Gastrocnemius medialis (tissue), 4 donors: Measurements from ENCODE around the gene PCDHGA12. TPM values are rescaled to one million over a fixed set of nuclear protein-coding genes. Genes with fewer than 3 reads are reported as not detected.
A peak's percentile ranks its signal among the peaks of the same experiment; 100 is the strongest.
"Not testable (repeated sequence)": the region's sequence is repeated elsewhere in the genome, so short reads cannot be mapped to it uniquely, and the experiment has no call there.

ENCODE experiments used
- ATAC-seq, 2 donors: fragments of 150-250 bp; one replicate each; pipeline ENCODE4 v1.9.1; 2016
- DNase-seq, 2 donors: peaks; one replicate each; pipeline ENCODE4 v3.0.0-alpha.2; 2019
- H3K27ac ChIP-seq, 4 donors: fragments of 200-600 bp; sonication (generic); 1 replicate in 1 of 4; 2 replicates in 3 of 4; pipeline ENCODE4 v1.5.1; 2016 to 2018; ENCODE audit warnings: mild to moderate bottlenecking in 2 of 4, moderate library complexity in 1 of 4
- H3K27me3 ChIP-seq, 3 donors: fragments of 200-600 bp; sonication (generic) in 2 of 3; 1 replicate in 1 of 3; 2 replicates in 2 of 3; pipeline versions ENCODE4 v1.5.1 to v1.6.0; 2016 to 2019; ENCODE audit warnings: mild to moderate bottlenecking in 1 of 3, moderate library complexity in 1 of 3
- H3K36me3 ChIP-seq, 2 donors: fragments of 200-600 bp; sonication (generic) in 1 of 2; one replicate each; pipeline ENCODE4 v1.5.1; 2017 to 2018
- H3K4me1 ChIP-seq, 2 donors: fragments of 200-600 bp; sonication (generic) in 1 of 2; one replicate each; pipeline ENCODE4 v1.5.1; 2016 to 2017; ENCODE audit warnings: mild to moderate bottlenecking in 2 of 2
- H3K4me3 ChIP-seq, 4 donors: fragments of 200-600 bp; sonication (generic) in 3 of 4; 1 replicate in 1 of 4; 2 replicates in 3 of 4; pipeline ENCODE4 v1.5.1; 2016 to 2019; ENCODE audit warnings: mild to moderate bottlenecking in 2 of 4
- H3K9me3 ChIP-seq, 3 donors: fragments of 200-600 bp; sonication (generic) in 2 of 3; 1 replicate in 1 of 3; 2 replicates in 2 of 3; pipeline ENCODE4 v1.5.1; 2016 to 2019
- CTCF ChIP-seq, 5 experiments: fragments of 450-650 bp in 3 of 5; fragments of 200-600 bp in 2 of 5; sonication (generic) in 2 of 5; IDR thresholded peaks in 4 of 5; conservative IDR thresholded peaks in 1 of 5; 1 replicate in 4 of 5; 2 replicates in 1 of 5; pipeline ENCODE4 v1.5.1; 2016 to 2019; ENCODE audit warnings: antibody characterized with exemption in 5 of 5, mild to moderate bottlenecking in 3 of 5, moderate library complexity in 3 of 5
- POLR2A ChIP-seq, 2 donors: fragments of 450-650 bp; IDR thresholded peaks; one replicate each; pipeline ENCODE4 v1.6.1; 2017; ENCODE audit warnings: antibody characterized with exemption in 2 of 2, mild to moderate bottlenecking in 2 of 2, moderate library complexity in 2 of 2
- in situ Hi-C, 4 donors: fragments of 200-750 bp; cut with MboI; loops; one replicate each; pipeline versions ENCODE4 v1.15.0 to v1.8.0; 2017; ENCODE audit warnings: low sequenced_read_pairs in 4 of 4
- intact Hi-C: fragments of 100-400 bp; cut with DNase I; formaldehyde crosslinking; loops from one replicate; pipeline ENCODE4 v1.15.1; 2023; ENCODE audit warnings: low total_unique reads
- total RNA-seq, 4 donors: library from RNA; depleted of rRNA; stranded (reverse); fragments of >200 nt; gene quantifications; one replicate each; pipeline versions ENCODE4 v1.1.0 to v1.2.3, GENCODE V29; 2016

The PCDHGA12 gene
- total RNA-seq, 4 donors from 2014 or later, result 1.1 to 5.4 (median 1.7) TPM

- peak; percentile 62 to 75 for DNase-seq
- Histone ChIP-seq H3K27me3 (peaks cover 0 to 10% (median 0%) of the 10 kb centered on the region in 3 donors), H3K4me1 (peaks cover 12 to 26% of the 10 kb centered on the region in 2 donors), H3K4me3 (peak within 1 kb of the TSS; percentile 53 to 64 (median 56)), H3K27ac (peak within 1 kb of the TSS; percentile 59 to 73 (median 64)), H3K9me3 (peaks cover 0 to 16% (median 0%) of the 10 kb centered on the region in 3 donors)
- H3K36me3 ChIP-seq, result not testable (repeated sequence)
- intact Hi-C loops, result loop anchor here (2.0 kb wide), 1 partner anchor 107 kb away; no protein-coding TSS in a partner anchor
- in situ Hi-C loops, result loop anchor here in 1 of 4 donors (5.0 kb wide), 1 partner anchor 145 kb away; no protein-coding TSS in a partner anchor
- peak; percentile 74 to 89 (median 79) for TF ChIP-seq CTCF (IDR thresholded peaks at IDR 0.05 in 4 of 5, conservative IDR thresholded peaks at IDR 0.05 in 1 of 5)
- peak; percentile 75 to 81 for ATAC-seq
Observed at GRCh38 chr5:141417494-141418172, 12.7 kb upstream of the PCDHGA12 start, which contains the start of gene PCDHGB7. Gene PCDHGB7, plus strand, starts transcription at chr5:141417677. Its CDS starts 183 bp downstream, at chr5:141417860.

- ATAC-seq (no peak), DNase-seq (no peak)
- intact Hi-C loops (no loop called here), in situ Hi-C loops (loop anchor here in 1 of 4 donors (5.0 kb wide), 1 partner anchor 143 kb away; no protein-coding TSS in a partner anchor)
- H3K4me1 ChIP-seq, result peaks cover 12 to 33% of the 10 kb centered on the region in 2 donors
- TF ChIP-seq POLR2A (IDR thresholded peaks at IDR 0.05) (no peak), CTCF (IDR thresholded peaks at IDR 0.05 in 4 of 5, conservative IDR thresholded peaks at IDR 0.05 in 1 of 5) (no peak)
- no peaks in the 10 kb centered on the region for H3K36me3 ChIP-seq
- H3K9me3 ChIP-seq, result peaks cover 0 to 16% (median 0%) of the 10 kb centered on the region in 3 donors
- H3K27me3 ChIP-seq, result peaks cover 0 to 10% (median 0%) of the 10 kb centered on the region in 3 donors
- H3K4me3 ChIP-seq, result peak overlapping the region in 1 of 4 donors; percentile 53
- peak overlapping the region in 1 of 4 donors; percentile 26 for H3K27ac ChIP-seq
Observed at GRCh38 chr5:141419074-141419880, 11.0 kb upstream of the PCDHGA12 start.

- TF ChIP-seq CTCF (IDR thresholded peaks at IDR 0.05 in 4 of 5, conservative IDR thresholded peaks at IDR 0.05 in 1 of 5) (peak; percentile 49 to 71 (median 57)), POLR2A (IDR thresholded peaks at IDR 0.05) (no peak)
- intact Hi-C loops, result loop anchor here (2.0 kb wide), 1 partner anchor 138 kb away; no protein-coding TSS in a partner anchor
- ATAC-seq, result peak; percentile 54 to 63
- peaks cover 12 to 44% of the 10 kb centered on the region in 2 donors for H3K4me1 ChIP-seq
- peak within 1 kb of the TSS; percentile 48 to 56 (median 53) for H3K4me3 ChIP-seq
- in situ Hi-C loops, result loop anchor here (5.0 to 10.0 kb wide), 3 partner anchors 41 to 134 kb away; partner anchors contain the start of gene PCDHGC3 (in 1 of the 4)
- H3K27ac ChIP-seq, result peak within 1 kb of the TSS; percentile 23 to 55 (median 36)
- H3K9me3 ChIP-seq, result peaks cover 0 to 16% (median 0%) of the 10 kb centered on the region in 3 donors
- H3K36me3 ChIP-seq, result no peaks in the 10 kb centered on the region
- peaks cover 0 to 10% (median 0%) of the 10 kb centered on the region in 3 donors for H3K27me3 ChIP-seq
- peak in 1 of 2 donors; percentile 47 for DNase-seq
Observed at GRCh38 chr5:141420855-141421488, 9.3 kb upstream of the PCDHGA12 start, which contains the start of gene PCDHGA11. Gene PCDHGA11, plus strand, starts transcription at chr5:141421051. Its CDS starts 177 bp downstream, at chr5:141421228.

GRCh38 chr5:141421489-141421855 lies 8.8 kb upstream of the PCDHGA12 start:
- intact Hi-C loops, result loop anchor here (2.0 kb wide), 1 partner anchor 137 kb away; no protein-coding TSS in a partner anchor
- H3K27me3 ChIP-seq, result peaks cover 0 to 10% (median 0%) of the 10 kb centered on the region in 3 donors
- TF ChIP-seq CTCF (IDR thresholded peaks at IDR 0.05 in 4 of 5, conservative IDR thresholded peaks at IDR 0.05 in 1 of 5), result no peak
- TF ChIP-seq POLR2A (IDR thresholded peaks at IDR 0.05), result no peak
- in situ Hi-C loops, result loop anchor here (5.0 to 10.0 kb wide), 3 partner anchors 41 to 133 kb away; partner anchors contain the start of gene PCDHGC3 (in 1 of the 4)
- peak overlapping the region; percentile 48 to 56 (median 53) for H3K4me3 ChIP-seq
- DNase-seq, result no peak
- peaks cover 0 to 16% (median 0%) of the 10 kb centered on the region in 3 donors for H3K9me3 ChIP-seq
- no peak for ATAC-seq
- peak overlapping the region; percentile 23 to 55 (median 36) for H3K27ac ChIP-seq
- no peaks in the 10 kb centered on the region for H3K36me3 ChIP-seq
- H3K4me1 ChIP-seq, result peaks cover 12 to 44% of the 10 kb centered on the region in 2 donors
